NAMALWA (cell line): ENCODE results near the gene IQCN.

Experiments used
- DNase-seq: peaks from one replicate; pipeline ENCODE4 v3.0.0-alpha.2; 2015; ENCODE audit warnings: low spot score

Gene IQCN

GRCh38 chr19:18287836-18288772 lies 13.9 kb upstream of the IQCN start:
- no peak for DNase-seq

- DNase-seq, result no peak
Measured at GRCh38 chr19:18286973-18287635, 12.9 kb upstream of the IQCN start.

- DNase-seq, result no peak
Measured at GRCh38 chr19:18284712-18285360, 10.6 kb upstream of the IQCN start.

GRCh38 chr19:18283338-18283737 lies 9.1 kb upstream of the IQCN start:
- DNase-seq, result no peak

GRCh38 chr19:18282788-18283141 lies 8.5 kb upstream of the IQCN start:
- DNase-seq, result no peak

GRCh38 chr19:18282021-18282787 lies 8.0 kb upstream of the IQCN start:
- no peak for DNase-seq

- peak; percentile 98 for DNase-seq
Measured at GRCh38 chr19:18281082-18282020, 7.1 kb upstream of the IQCN start, which contains the start of gene JUND. Gene JUND (minus strand): TSS chr19:18281622. CDS start chr19:18281484, 138 bp downstream.

- peak; percentile 93 for DNase-seq
Measured at GRCh38 chr19:18280247-18281081, 6.2 kb upstream of the IQCN start.

GRCh38 chr19:18279516-18280246 lies 5.4 kb upstream of the IQCN start:
- DNase-seq, result peak; percentile 95

- DNase-seq, result no peak
Measured at GRCh38 chr19:18279266-18279515, 4.9 kb upstream of the IQCN start.

- DNase-seq, result peak; percentile 69
Measured at GRCh38 chr19:18278521-18279265, 4.4 kb upstream of the IQCN start.

- peak; percentile 58 for DNase-seq
Measured at GRCh38 chr19:18274781-18275356, 617 bp upstream of the IQCN start.

GRCh38 chr19:18273561-18274218 lies 562 bp downstream of the IQCN start:
- DNase-seq, result peak; percentile 27

- DNase-seq, result peak; percentile 53
Measured at GRCh38 chr19:18271433-18271841, 2.8 kb downstream of the IQCN start.

- no peak for DNase-seq
Measured at GRCh38 chr19:18270326-18270725, 3.9 kb downstream of the IQCN start.

- no peak for DNase-seq
Measured at GRCh38 chr19:18269070-18269723, 5.1 kb downstream of the IQCN start.
